ENCODE data around the gene TTYH3. TPM values are rescaled to one million over a fixed set of nuclear protein-coding genes. Genes with fewer than 3 reads are reported as not detected.

Gene TTYH3
- total RNA-seq, 1 donor from 2014 or later = 250 TPM

GRCh38 chr7:2622869-2623697, 8.7 kb upstream of the TTYH3 start:
- peaks cover 2% of the 10 kb centered on the region for H3K27me3 Mint-ChIP-seq (ENCODE audit: unreplicated experiment)
- H3K9me3 Mint-ChIP-seq (ENCODE audit: unreplicated experiment) = no peaks in the 10 kb centered on the region
- no peak overlapping the region for H3K27ac Mint-ChIP-seq (ENCODE audit: unreplicated experiment)
- peaks cover 5% of the 10 kb centered on the region for H3K4me1 Mint-ChIP-seq (ENCODE audit: unreplicated experiment)
- TF ChIP-seq CTCF (IDR thresholded peaks at IDR 0.05; ENCODE audit: unreplicated experiment) = no peak
- no peak for DNase-seq (ENCODE audit: low spot score)
- no peaks in the 10 kb centered on the region for H3K36me3 Mint-ChIP-seq (ENCODE audit: low read depth, unreplicated experiment)
- no peak overlapping the region for H3K4me3 Mint-ChIP-seq (ENCODE audit: unreplicated experiment)

GRCh38 chr7:2623698-2624014, 8.1 kb upstream of the TTYH3 start:
- H3K27ac Mint-ChIP-seq (ENCODE audit: unreplicated experiment) = no peak overlapping the region
- H3K9me3 Mint-ChIP-seq (ENCODE audit: unreplicated experiment) = no peaks in the 10 kb centered on the region
- DNase-seq (ENCODE audit: low spot score) = no peak
- H3K36me3 Mint-ChIP-seq (ENCODE audit: low read depth, unreplicated experiment) = no peaks in the 10 kb centered on the region
- H3K4me3 Mint-ChIP-seq (ENCODE audit: unreplicated experiment) = no peak overlapping the region
- peaks cover 5% of the 10 kb centered on the region for H3K4me1 Mint-ChIP-seq (ENCODE audit: unreplicated experiment)
- peaks cover 1% of the 10 kb centered on the region for H3K27me3 Mint-ChIP-seq (ENCODE audit: unreplicated experiment)
- TF ChIP-seq CTCF (IDR thresholded peaks at IDR 0.05; ENCODE audit: unreplicated experiment) = no peak

GRCh38 chr7:2624293-2624886, 7.4 kb upstream of the TTYH3 start:
- Mint-ChIP-seq H3K36me3 (ENCODE audit: low read depth, unreplicated experiment) (no peaks in the 10 kb centered on the region), H3K4me3 (ENCODE audit: unreplicated experiment) (no peak overlapping the region), H3K9me3 (ENCODE audit: unreplicated experiment) (no peaks in the 10 kb centered on the region), H3K27me3 (ENCODE audit: unreplicated experiment) (peaks cover 1% of the 10 kb centered on the region), H3K27ac (ENCODE audit: unreplicated experiment) (no peak overlapping the region), H3K4me1 (ENCODE audit: unreplicated experiment) (peaks cover 5% of the 10 kb centered on the region)
- TF ChIP-seq CTCF (IDR thresholded peaks at IDR 0.05; ENCODE audit: unreplicated experiment) = no peak
- DNase-seq (ENCODE audit: low spot score) = no peak

GRCh38 chr7:2626498-2627117, 5.2 kb upstream of the TTYH3 start:
- peaks cover 5% of the 10 kb centered on the region for H3K27me3 Mint-ChIP-seq (ENCODE audit: unreplicated experiment)
- TF ChIP-seq CTCF (IDR thresholded peaks at IDR 0.05; ENCODE audit: unreplicated experiment) = no peak
- H3K4me1 Mint-ChIP-seq (ENCODE audit: unreplicated experiment) = peaks cover 4% of the 10 kb centered on the region
- H3K4me3 Mint-ChIP-seq (ENCODE audit: unreplicated experiment) = no peak overlapping the region
- H3K27ac Mint-ChIP-seq (ENCODE audit: unreplicated experiment) = no peak overlapping the region
- H3K36me3 Mint-ChIP-seq (ENCODE audit: low read depth, unreplicated experiment) = no peaks in the 10 kb centered on the region
- no peaks in the 10 kb centered on the region for H3K9me3 Mint-ChIP-seq (ENCODE audit: unreplicated experiment)
- no peak for DNase-seq (ENCODE audit: low spot score)

Data from endothelial cell (in vitro differentiated cells).